ENCODE data around the gene CCNI2.

CCNI2 gene

GRCh38 chr5:132746954-132747615, at the start of gene CCNI2:
Gene CCNI2, plus strand, starts transcription at chr5:132747426. Its CDS starts 70 bp downstream, at chr5:132747496.
- DNase-seq: no peak

DNA sequence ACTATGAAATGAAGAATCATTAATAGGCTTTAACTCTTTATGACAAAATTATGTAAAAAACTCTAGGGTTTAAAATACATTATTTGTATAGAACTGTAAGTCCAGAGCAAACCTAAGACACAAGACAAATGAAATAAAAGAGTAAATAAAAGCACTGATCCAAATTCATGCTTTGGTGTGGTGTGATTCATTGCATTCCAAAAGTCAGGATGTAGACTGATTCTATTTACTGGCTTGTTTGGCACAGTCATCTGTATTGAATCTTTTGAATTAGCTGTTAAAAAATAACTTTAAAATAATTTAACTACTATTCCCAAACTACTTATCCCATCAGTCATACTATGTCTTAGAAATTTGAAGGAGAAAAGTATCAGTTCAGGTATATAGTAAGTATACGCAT, 42.4 kb upstream of the CCNI2 start:
- no peak for DNase-seq

- no peak for DNase-seq
These were observed 38.6 kb upstream of the CCNI2 start for GRCh38 chr5:132708645-132709044.

DNA sequence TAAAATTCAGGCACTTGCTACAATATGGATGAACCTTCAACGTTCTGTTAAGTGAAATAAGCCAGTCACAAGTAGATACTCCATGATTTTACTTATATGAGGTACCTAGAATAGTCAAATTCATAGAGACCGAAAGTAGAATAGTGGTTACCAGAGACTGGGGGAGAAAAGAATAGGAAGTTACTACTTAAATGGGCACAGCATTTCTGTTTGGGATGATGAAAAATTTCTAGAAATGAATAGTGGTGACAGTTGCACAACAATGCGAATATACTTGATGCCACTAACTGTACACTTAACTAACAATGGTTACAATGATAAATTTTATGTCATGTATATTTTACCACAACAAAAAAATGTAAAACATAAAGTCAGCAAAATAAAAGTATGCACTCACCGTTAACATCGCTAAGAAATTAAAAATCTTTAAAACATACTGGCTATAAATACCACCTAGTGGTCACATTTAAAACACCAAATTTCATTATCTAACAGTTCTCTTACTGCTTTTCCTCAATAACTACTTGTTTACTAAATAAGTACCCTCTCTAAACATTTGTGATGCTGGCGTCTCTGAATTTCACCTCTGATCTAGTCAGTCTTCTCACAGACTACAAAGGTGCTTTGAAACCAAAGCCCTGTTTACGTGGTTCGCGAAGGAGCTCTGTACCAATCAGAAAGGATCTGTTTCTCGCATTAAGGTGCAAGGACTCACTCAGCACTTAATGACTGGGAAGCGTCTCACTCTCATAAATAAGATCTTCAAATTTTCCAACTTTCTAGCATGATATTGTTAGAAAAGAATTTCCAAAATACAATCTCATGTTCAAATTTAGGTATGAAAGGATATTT, 32.5 kb upstream of the CCNI2 start:
- DNase-seq: no peak

DNA sequence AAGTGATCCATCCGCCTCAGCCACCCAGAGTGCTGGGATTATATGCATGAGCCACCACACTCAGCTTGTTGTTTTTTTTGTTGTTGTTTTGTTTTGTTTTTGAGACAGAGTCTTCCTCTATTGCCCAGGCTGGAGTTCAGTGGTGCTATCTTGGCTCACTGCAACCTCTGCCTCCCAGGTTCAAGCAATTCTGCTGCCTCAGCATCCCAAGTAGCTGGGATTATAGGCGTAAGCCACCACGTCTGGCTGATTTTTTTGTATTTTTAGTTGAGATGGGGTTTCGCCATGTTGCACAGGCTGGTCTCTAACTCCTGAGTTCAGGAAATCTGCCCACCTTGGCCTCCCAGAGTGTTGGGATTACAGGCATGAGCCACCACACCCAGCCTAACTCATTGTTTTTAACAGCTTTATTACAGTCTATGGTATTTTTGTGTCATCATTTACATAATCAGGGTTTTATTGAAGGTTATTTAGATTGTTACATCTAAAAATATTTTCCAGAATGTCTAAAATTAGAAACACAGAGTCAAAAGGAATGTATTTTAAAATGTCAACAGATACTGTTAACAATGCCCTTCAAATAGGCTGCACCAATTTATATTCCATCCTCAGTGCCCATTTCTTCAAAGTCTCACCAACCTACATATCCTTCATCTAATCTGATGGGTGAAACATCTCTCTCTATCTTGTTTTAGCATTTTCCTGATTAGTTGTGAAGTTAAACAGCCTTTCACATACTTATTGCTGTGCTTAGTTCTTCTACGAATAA, 28.5 kb upstream of the CCNI2 start:
- DNase-seq: no peak

DNA sequence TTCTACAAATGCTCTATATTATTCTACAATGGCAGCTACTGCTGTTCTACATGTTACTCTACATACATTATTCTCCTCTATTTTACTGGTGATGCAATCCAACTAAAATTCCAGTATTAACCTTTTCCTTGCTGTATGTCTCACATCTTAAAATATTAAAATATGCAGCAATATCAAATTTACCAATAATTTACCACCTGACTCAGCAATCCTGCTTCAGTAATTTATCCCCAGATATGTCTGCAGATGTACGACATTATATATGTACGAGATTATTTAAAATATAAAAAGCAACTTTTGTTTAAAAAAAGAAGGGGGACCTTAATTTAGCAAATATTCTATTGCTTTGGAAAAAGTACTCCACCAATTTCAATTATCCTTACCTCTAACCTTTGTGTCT, 21.5 kb upstream of the CCNI2 start:
- no peak for DNase-seq

DNA sequence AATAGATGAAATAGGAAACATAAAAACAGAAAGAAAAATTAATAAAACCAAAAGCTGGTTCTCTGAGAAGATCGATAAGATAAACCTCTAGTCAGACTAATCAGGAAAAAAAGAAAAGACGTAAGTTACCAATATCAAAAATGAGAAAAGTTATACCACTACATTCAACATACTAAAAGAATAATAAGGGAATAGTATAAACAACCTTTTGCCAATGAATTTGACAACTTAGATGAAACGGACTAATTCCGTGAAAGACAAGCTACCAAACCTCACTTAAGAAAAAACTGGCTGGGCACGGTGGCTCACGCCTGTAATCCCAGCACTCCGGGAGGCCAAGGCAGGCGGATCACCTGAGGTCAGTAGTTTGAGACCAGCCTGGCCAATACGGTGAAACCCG, 17.3 kb upstream of the CCNI2 start:
- no peak for DNase-seq

DNA sequence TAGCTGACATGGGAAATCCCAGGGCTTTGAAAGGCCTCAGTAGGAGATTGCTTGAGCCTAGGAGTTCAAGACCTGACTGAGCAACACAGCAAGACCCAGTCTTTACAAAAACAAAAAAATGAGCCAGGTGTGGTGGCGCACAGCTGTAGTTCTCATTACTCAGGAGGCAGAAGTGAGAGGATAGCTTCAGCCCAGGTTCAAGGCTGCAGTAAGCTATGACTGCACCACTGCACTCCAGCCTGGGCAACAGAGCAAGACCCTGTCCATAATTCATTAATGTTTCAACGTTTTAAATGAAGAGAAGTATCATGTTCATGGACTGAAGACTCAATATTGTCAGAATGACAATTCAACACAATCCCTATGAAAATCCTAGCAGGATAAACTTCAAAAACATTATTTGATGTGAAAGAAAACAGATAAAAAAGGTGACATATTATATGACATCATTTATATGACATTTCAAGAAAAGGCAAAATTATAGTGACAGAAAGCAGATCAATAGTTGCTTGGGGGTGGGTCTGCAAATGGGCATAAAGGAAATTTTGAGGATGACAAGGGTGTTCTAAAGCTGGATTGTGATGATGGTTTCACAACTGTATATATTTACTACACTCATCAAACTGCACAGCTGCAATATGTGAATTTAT, 13.6 kb upstream of the CCNI2 start:
- no peak for DNase-seq

- DNase-seq: no peak
These were observed 12.5 kb upstream of the CCNI2 start for GRCh38 chr5:132734687-132735086.

DNA sequence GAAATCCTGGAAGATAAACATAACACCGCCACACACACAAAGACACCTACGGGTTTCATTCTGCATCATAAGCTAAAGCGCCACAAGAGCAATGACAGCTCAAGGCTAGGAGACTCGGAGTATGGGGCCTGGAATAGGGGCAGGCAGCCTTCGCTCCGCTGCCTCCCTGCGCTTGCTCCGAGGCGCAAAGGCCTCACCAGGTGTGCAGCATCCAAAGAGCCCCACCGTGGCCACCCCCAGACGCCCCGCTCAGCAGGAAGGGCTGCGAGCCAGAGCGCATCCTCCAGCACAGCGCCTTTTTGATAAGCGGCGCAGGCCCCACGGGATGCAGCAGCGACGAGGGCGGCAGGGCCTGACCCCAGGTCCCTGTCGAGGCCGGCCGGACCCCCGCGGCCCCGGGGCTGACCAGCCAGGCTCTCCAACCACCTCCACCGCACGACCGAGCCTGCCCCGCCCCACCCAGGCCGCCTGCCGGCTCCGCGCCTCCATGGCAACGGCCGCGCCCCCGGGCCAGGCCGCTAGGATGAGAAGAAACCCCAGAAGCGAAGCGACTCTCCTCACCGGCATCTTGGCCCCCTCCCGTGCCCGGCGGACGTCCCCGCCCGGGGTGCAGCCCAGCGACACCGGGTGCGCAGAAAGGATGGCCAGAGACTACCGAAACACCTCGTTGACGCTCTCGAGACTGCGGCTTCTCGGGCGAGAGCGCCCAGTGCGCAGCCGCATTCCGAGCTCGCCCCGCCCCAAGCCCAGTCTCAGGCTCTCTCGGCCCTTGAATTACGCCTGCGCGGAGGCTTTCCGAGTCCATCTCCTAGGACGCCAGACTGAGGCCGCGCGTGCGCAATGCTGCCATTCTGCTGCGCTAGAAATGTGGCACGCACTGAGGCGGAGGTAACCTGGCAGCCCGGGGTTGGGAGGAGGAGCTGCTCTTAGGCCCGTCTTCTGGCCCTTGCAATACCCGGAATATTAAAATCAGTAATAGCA, 10.1 kb upstream of the CCNI2 start, which contains the start of gene KIF3A:
KIF3A (minus strand) TSS at position 694 of the 981 bp plus-strand sequence; CDS start at position 567, 127 bp downstream.
- peak; percentile 86 for DNase-seq

- DNase-seq: no peak
These were observed 9.1 kb upstream of the CCNI2 start for GRCh38 chr5:132737982-132738681.

GRCh38 chr5:132739232-132739631, 8.0 kb upstream of the CCNI2 start:
- DNase-seq: no peak

DNA sequence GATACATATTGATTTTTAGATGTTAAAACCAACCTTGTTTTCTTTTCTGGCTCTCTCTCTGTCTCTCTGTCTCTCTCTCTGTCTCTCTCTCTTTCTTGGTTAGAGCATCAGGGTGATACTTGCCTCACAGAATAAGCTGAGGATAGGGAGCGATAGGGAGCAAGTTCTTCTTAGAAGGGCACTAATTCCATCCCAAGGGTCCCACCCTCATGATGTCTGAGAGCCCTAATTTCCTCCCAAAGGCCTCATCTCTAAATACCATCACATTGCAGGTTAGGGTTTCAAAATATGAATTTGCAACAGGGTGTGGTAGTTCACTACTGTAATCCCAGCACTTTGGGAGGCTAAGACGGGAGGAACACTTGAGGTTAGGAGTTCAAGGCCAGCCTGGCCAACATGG, 5.1 kb upstream of the CCNI2 start:
- DNase-seq: no peak

DNA sequence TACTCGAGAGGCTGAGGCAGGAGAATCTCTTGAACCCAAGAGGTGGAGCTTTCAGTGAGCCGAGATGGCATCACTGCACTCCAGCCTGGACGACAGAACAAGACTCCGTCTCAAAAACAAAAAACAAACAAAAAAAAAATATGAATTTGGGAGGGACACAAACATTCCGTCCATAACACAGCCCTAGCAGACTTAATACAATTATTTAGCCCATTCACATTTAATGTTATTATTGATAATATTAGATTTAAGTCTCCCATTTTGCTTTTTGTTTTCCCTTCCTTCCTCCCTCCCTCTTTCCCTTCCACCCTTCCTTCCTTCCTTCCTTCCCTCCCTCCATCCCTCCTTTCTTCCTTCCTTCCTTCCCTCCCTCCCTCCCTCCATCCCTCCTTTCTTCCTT, 4.6 kb upstream of the CCNI2 start:
- DNase-seq: no peak

DNA sequence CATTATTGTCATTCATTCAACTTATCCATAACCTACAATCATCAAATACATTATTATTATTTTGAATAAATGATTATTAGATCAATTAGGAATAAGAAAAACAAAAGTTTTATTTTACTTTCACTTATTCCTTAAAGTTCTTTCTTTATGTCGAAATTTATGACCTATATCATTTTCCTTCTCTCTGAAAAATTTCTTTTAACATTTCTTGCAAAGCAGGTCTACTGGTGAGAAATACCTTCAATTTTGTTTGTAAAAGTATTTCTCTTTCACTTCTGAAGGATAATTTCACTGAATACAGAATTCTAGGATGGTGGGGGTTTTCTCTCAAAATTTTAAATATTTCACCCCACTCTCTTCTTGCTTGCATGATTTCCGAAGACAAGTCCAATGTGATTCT, 2.6 kb upstream of the CCNI2 start:
- DNase-seq: no peak

- DNase-seq: no peak
These were observed 653 bp upstream of the CCNI2 start for GRCh38 chr5:132746592-132746953.

- DNase-seq: no peak
These were observed 602 bp downstream of the CCNI2 start for GRCh38 chr5:132747616-132748440.

- no peak for DNase-seq
These were observed 1.3 kb downstream of the CCNI2 start for GRCh38 chr5:132748522-132749000.

DNA sequence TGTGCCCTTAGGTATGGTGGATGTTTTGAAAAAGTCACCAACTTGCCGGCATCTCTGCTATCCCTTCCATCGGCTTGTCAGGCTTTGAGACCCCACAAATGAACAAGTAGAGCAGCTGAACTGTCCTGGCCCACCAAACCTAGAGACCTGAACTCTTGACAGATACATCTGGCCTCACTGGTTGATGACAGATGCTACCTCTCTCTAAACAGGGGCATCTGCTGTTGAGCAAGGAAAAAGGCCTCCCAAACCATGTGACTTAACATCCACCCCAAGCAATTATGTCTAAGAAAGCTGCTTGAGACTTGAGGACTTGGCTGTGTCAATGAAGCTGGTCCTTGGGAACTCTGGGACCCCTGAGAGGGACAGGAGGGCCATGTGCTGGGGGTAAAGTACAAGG, 2.3 kb downstream of the CCNI2 start:
- DNase-seq: no peak
